ENCODE data around the gene JAKMIP1. TPM values are rescaled to one million over a fixed set of nuclear protein-coding genes. Genes with fewer than 3 reads are reported as not detected.

The JAKMIP1 gene
- total RNA-seq, 6 donors from 2014 or later = 0.40 to 6.8 (median 1.0) TPM

GRCh38 chr4:6198278-6198677 lies 2.1 kb downstream of the JAKMIP1 start:
- DNase-seq (no peak), ATAC-seq (ENCODE audit: low FRiP score in 2 of 2) (no peak)
- H3K4me3 ChIP-seq = no peak overlapping the region
- peaks cover 0 to 29% (median 13%) of the 10 kb centered on the region in 4 donors for H3K27me3 ChIP-seq
- TF ChIP-seq CTCF (IDR thresholded peaks at IDR 0.05) (no peak), POLR2AphosphoS5 (IDR thresholded peaks at IDR 0.05) (no peak), POLR2A (IDR thresholded peaks at IDR 0.05) (no peak), EP300 (IDR thresholded peaks at IDR 0.05) (no peak)
- peak overlapping the region in 1 of 4 donors; percentile 52 for H3K27ac ChIP-seq
- 48 to 59% methylated on average over 6 of the region's 6 CpGs for WGBS, 2 donors
- H3K36me3 ChIP-seq = no peaks in the 10 kb centered on the region
- H3K9me3 ChIP-seq = peaks cover 0 to 3% (median 0%) of the 10 kb centered on the region in 4 donors
- peaks cover 17 to 28% (median 18%) of the 10 kb centered on the region in 4 donors for H3K4me1 ChIP-seq

- Histone ChIP-seq H3K27me3 (peaks cover 0 to 29% (median 13%) of the 10 kb centered on the region in 4 donors), H3K4me1 (peaks cover 17 to 28% (median 18%) of the 10 kb centered on the region in 4 donors), H3K27ac (no peak overlapping the region), H3K36me3 (no peaks in the 10 kb centered on the region), H3K9me3 (peaks cover 0 to 3% (median 0%) of the 10 kb centered on the region in 4 donors), H3K4me3 (no peak overlapping the region)
- TF ChIP-seq CTCF (IDR thresholded peaks at IDR 0.05) (no peak), POLR2AphosphoS5 (IDR thresholded peaks at IDR 0.05) (no peak), EP300 (IDR thresholded peaks at IDR 0.05) (no peak), POLR2A (IDR thresholded peaks at IDR 0.05) (no peak)
- ATAC-seq (ENCODE audit: low FRiP score in 2 of 2) = no peak
- no peak for DNase-seq
- 59 to 63% methylated on average over 6 to 9 of the region's 9 CpGs for WGBS, 2 donors
Measured at GRCh38 chr4:6197433-6198174, 2.7 kb downstream of the JAKMIP1 start.

GRCh38 chr4:6196871-6197270 lies 3.5 kb downstream of the JAKMIP1 start:
- Histone ChIP-seq H3K9me3 (peaks cover 0 to 2% (median 0%) of the 10 kb centered on the region in 4 donors), H3K27me3 (peaks cover 0 to 29% (median 13%) of the 10 kb centered on the region in 4 donors), H3K36me3 (no peaks in the 10 kb centered on the region), H3K4me1 (peaks cover 17 to 28% (median 18%) of the 10 kb centered on the region in 4 donors), H3K27ac (no peak overlapping the region), H3K4me3 (no peak overlapping the region)
- no peak for ATAC-seq (ENCODE audit: low FRiP score in 2 of 2)
- no peak for DNase-seq
- TF ChIP-seq CTCF (IDR thresholded peaks at IDR 0.05) (no peak), EP300 (IDR thresholded peaks at IDR 0.05) (no peak), POLR2AphosphoS5 (IDR thresholded peaks at IDR 0.05) (no peak), POLR2A (IDR thresholded peaks at IDR 0.05) (no peak)
- 77 to 81% methylated on average over 11 of the region's 11 CpGs for WGBS, 2 donors

GRCh38 chr4:6196324-6196723 lies 4.0 kb downstream of the JAKMIP1 start:
- H3K9me3 ChIP-seq = no peaks in the 10 kb centered on the region
- no peak for DNase-seq
- WGBS, 2 donors = 80 to 86% methylated on average over 8 of the region's 8 CpGs
- TF ChIP-seq EP300 (IDR thresholded peaks at IDR 0.05) (no peak), CTCF (IDR thresholded peaks at IDR 0.05) (no peak), POLR2AphosphoS5 (IDR thresholded peaks at IDR 0.05) (no peak), POLR2A (IDR thresholded peaks at IDR 0.05) (no peak)
- peaks cover 17 to 28% (median 18%) of the 10 kb centered on the region in 4 donors for H3K4me1 ChIP-seq
- H3K36me3 ChIP-seq = no peaks in the 10 kb centered on the region
- no peak overlapping the region for H3K27ac ChIP-seq
- ATAC-seq (ENCODE audit: low FRiP score in 2 of 2) = no peak
- no peak overlapping the region for H3K4me3 ChIP-seq
- peaks cover 0 to 29% (median 13%) of the 10 kb centered on the region in 4 donors for H3K27me3 ChIP-seq

Data from upper lobe of left lung (tissue), 6 donors.